K562 (cell line): ENCODE measurements around the gene TFF3. TPM values are rescaled to one million over a fixed set of nuclear protein-coding genes. Genes with fewer than 3 reads are reported as not detected.

Experiments used
- ATAC-seq: fragments of 200-7000 bp; cut with Tn5 transposase; 3 replicates; pipeline ENCODE4 v1.9.1; 2020; ENCODE audit warnings: moderate library complexity
- BruUV-seq: library from RNA; stranded (reverse); fragments of 400-500 nt; replicated peaks from 2 replicates; lab custom pipeline; 2021; lab: Mats Ljungman, UMichigan
- CTCF ChIA-PET: fragments of 300-600 bp; formaldehyde crosslinking; extraction: SDS; loops from one replicate; lab custom pipeline; 2021; ENCODE audit warnings: low intra/inter-chr PET ratio; lab: Yijun Ruan, JAX
- POLR2A ChIA-PET: fragments of 300-600, 350-650 bp; sonication (Branson Sonifier 250); formaldehyde crosslinking; extraction: SDS; loops from one replicate; lab custom pipeline; 2021; ENCODE audit warnings: antibody characterized with exemption, inconsistent platforms; lab: Yijun Ruan, JAX
- DNase-seq, 4 experiments: peaks; one replicate each; pipeline versions ENCODE4 v3.0.0 to v3.0.0-alpha.2; 2011 to 2018; ENCODE audit warnings: low spot score in 3 of 4, mixed read lengths in 3 of 4; ENCODE audit errors: extremely low read depth in 1 of 4
- FAIRE-seq: peaks from 2 replicates; lab custom pipeline; 2011; peaks lifted over from hg19 to GRCh38; lab: Jason Lieb, UNC
- H2AFZ ChIP-seq: 2 replicates; pipeline ENCODE4 v1.6.0; 2011; ENCODE audit warnings: low read depth, low read length, control low read depth, inconsistent platforms
- H3K27ac ChIP-seq: fragments of 200-600 bp; 3 replicates; pipeline ENCODE4 v1.8.0; 2011; ENCODE audit warnings: low read depth, mild to moderate bottlenecking, control low read depth, inconsistent platforms, low read length, moderate library complexity, mixed read lengths; ENCODE audit errors: extremely low read depth
- H3K27me3 ChIP-seq, 2 experiments: fragments of 300-600 bp in 1 of 2; 2 replicates in 1 of 2; 3 replicates in 1 of 2; pipeline versions ENCODE4 v1.6.0 to v1.8.0; 2011; ENCODE audit warnings: inconsistent platforms in 2 of 2, low read length in 2 of 2, mild to moderate bottlenecking in 1 of 2, mixed read lengths in 1 of 2, moderate library complexity in 1 of 2; ENCODE audit not compliant: control insufficient read depth in 2 of 2, insufficient read depth in 2 of 2
- H3K36me3 ChIP-seq: fragments of 300-600 bp; 3 replicates; pipeline ENCODE4 v1.8.0; 2011; ENCODE audit warnings: mild to moderate bottlenecking, low read length, inconsistent platforms; ENCODE audit not compliant: control insufficient read depth, insufficient read depth
- H3K4me1 ChIP-seq, 2 experiments: fragments of 200-600 bp in 1 of 2; replicated peaks in 1 of 2; 2 replicates in 1 of 2; 3 replicates in 1 of 2; pipeline versions ENCODE4 v1.5.1 to v1.8.0; 2011; ENCODE audit warnings: inconsistent platforms in 2 of 2, low read length in 2 of 2, mild to moderate bottlenecking in 1 of 2, mixed read lengths in 1 of 2, moderate library complexity in 1 of 2; ENCODE audit not compliant: control insufficient read depth in 2 of 2, insufficient read depth in 2 of 2
- H3K4me2 ChIP-seq: 2 replicates; pipeline ENCODE4 v1.6.1; 2011; ENCODE audit warnings: low read length, control low read depth, inconsistent platforms, mixed read lengths; ENCODE audit not compliant: insufficient read depth
- H3K4me3 ChIP-seq: fragments of 200-600 bp; sonication (generic), shearing (Covaris generic); 2 replicates; pipeline ENCODE4 v1.5.1; 2016; ENCODE audit warnings: control low read depth, inconsistent platforms
- H3K79me2 ChIP-seq: fragments of 200-600 bp; 3 replicates; pipeline ENCODE4 v1.8.0; 2011; ENCODE audit warnings: low read length, inconsistent platforms; ENCODE audit not compliant: control insufficient read depth, insufficient read depth
- H3K9ac ChIP-seq, 2 experiments: 2 replicates each; pipeline versions ENCODE4 v1.6.0 to v1.6.1; 2011; ENCODE audit warnings: low read depth in 2 of 2, low read length in 2 of 2, control low read depth in 1 of 2, inconsistent platforms in 1 of 2, mild to moderate bottlenecking in 1 of 2, mixed read lengths in 1 of 2; ENCODE audit not compliant: insufficient read depth in 1 of 2
- H3K9me1 ChIP-seq: one replicate; pipeline ENCODE4 v1.6.0; 2011; ENCODE audit warnings: inconsistent platforms, mild to moderate bottlenecking, low read length, moderate library complexity; ENCODE audit not compliant: control insufficient read depth, insufficient read depth
- H3K9me3 ChIP-seq: replicated peaks from 2 replicates; pipeline ENCODE4 v1.5.1; 2011; ENCODE audit warnings: low read depth, low read length, inconsistent platforms; ENCODE audit not compliant: control insufficient read depth, insufficient read depth
- H4K20me1 ChIP-seq: replicated peaks from 2 replicates; pipeline ENCODE4 v1.6.1; 2011; ENCODE audit warnings: low read length, inconsistent platforms, mixed read lengths; ENCODE audit not compliant: control insufficient read depth, insufficient read depth
- BRF2 ChIP-seq: IDR thresholded peaks from 3 replicates; pipeline ENCODE4 v1.6.1; 2011; ENCODE audit warnings: borderline replicate concordance, mild to moderate bottlenecking; ENCODE audit not compliant: insufficient read length, insufficient read depth
- CUX1 ChIP-seq: fragments of 200-800 bp; sonication (Bioruptor generic); IDR thresholded peaks from 2 replicates; pipeline ENCODE4 v1.6.1; 2016; ENCODE audit warnings: missing genetic modification characterization, missing compliant biosample characterization
- E2F5 ChIP-seq: sonication (generic); formaldehyde crosslinking; IDR thresholded peaks from 2 replicates; pipeline ENCODE4 v1.8.0; 2022; ENCODE audit warnings: mild to moderate bottlenecking, missing genetic modification reagents
- FOSL1 ChIP-seq: fragments of 200-800 bp; sonication (Bioruptor generic); conservative IDR thresholded peaks from 2 replicates; pipeline ENCODE4 v1.6.1; 2016; ENCODE audit warnings: missing genetic modification characterization, missing compliant biosample characterization
- HINFP ChIP-seq: fragments of 450-650 bp; conservative IDR thresholded peaks from 2 replicates; pipeline ENCODE4 v1.6.1; 2016; ENCODE audit warnings: missing genetic modification characterization, low read depth, mild to moderate bottlenecking, control low read depth, missing compliant biosample characterization
- PTBP1 ChIP-seq: fragments of 200-400 bp; formaldehyde crosslinking; IDR thresholded peaks from 2 replicates; pipeline ENCODE4 v1.6.1; 2017; ENCODE audit warnings: low read depth, low read length
- RFX5 ChIP-seq: IDR thresholded peaks from 2 replicates; pipeline ENCODE4 v1.6.1; 2011; ENCODE audit warnings: low read depth, mild to moderate bottlenecking, improper control_type of control experiment, low read length
- SAFB2 ChIP-seq: fragments of 200-400 bp; formaldehyde crosslinking; IDR thresholded peaks from 2 replicates; pipeline ENCODE4 v1.6.1; 2018; ENCODE audit warnings: borderline replicate concordance, low read length, low read depth, moderate library complexity; ENCODE audit not compliant: severe bottlenecking
- SMARCB1 ChIP-seq: IDR thresholded peaks from 2 replicates; pipeline ENCODE4 v1.6.1; 2011; ENCODE audit warnings: improper control_type of control experiment, low read depth; ENCODE audit not compliant: insufficient read length
- THRB ChIP-seq: fragments of 450-650 bp; formaldehyde crosslinking; conservative IDR thresholded peaks from 2 replicates; pipeline ENCODE4 v1.4.0; 2022; ENCODE audit warnings: mild to moderate bottlenecking, missing genetic modification characterization
- WGBS: fragments of 100-300 bp; shearing (Covaris generic); methylation state at CpG from one replicate; pipeline ENCODE4 v1.1.6; 2016; ENCODE audit warnings: low coverage, mixed read lengths; ENCODE audit not compliant: insufficient coverage; ENCODE audit errors: missing lambda C conversion rate; 5-methylcytosine and 5-hydroxymethylcytosine counted together
- in situ Hi-C: fragments of 300-500 bp; cut with MboI; formaldehyde crosslinking; loops from 4 replicates; pipeline ENCODE4 v1.15.0; 2018; ENCODE audit warnings: inconsistent platforms, mixed read lengths
- intact Hi-C: fragments of 100-400 bp; cut with micrococcal nuclease; formaldehyde crosslinking; loops from 2 replicates; pipeline ENCODE4 v1.14.2; 2022
- polyA plus RNA-seq, 8 experiments: library from polyadenylated mRNA; depleted of rRNA in 4 of 8; stranded (reverse) in 5 of 8; unstranded in 3 of 8; fragments of >200 nt; fragmentation: Nextera tagmentation in 2 of 8; fragmentation: Illumina TruSeq in 1 of 8; extraction: Ambion mirVana in 2 of 8; extraction: Trizol in 1 of 8; gene quantifications; 2 replicates each; pipeline versions ENCODE4 v1.2.1 to v1.2.3, GENCODE V29; 2011 to 2014; ENCODE audit warnings: inconsistent platforms in 1 of 8, missing spikeins in 1 of 8
- total RNA-seq, 7 experiments: library from RNA; depleted of rRNA in 6 of 7; stranded (reverse); fragments of >200 nt in 6 of 7; fragmentation: Illumina TruSeq in 2 of 7; extraction: Trizol in 2 of 7; gene quantifications; 2 replicates each; pipeline versions ENCODE4 v1.2.1 to v1.2.3, GENCODE V29; 2011 to 2021; ENCODE audit warnings: low replicate concordance in 1 of 7

Gene TFF3
- total and polyA plus RNA-seq, 9 of the 15 experiments (the other 6 are each of a cell fraction or from before 2014, with no cell fraction given), result 0.78 TPM; not detected in 8

GRCh38 chr21:42317341-42317741 lies 2.1 kb upstream of the TFF3 start:
- Histone ChIP-seq H3K9ac (no peak overlapping the region), H3K36me3 (no peaks in the 10 kb centered on the region), H3K4me2 (no peak overlapping the region), H3K4me3 (no peak overlapping the region), H2AFZ (no peak overlapping the region), H3K4me1 (no peaks in the 10 kb centered on the region), H4K20me1 (0 out of 2 replicates have a peak, but pooled peaks cover 12% of the 10 kb centered on the region), H3K9me3 (no peaks in the 10 kb centered on the region), H3K79me2 (no peaks in the 10 kb centered on the region), H3K27me3 (peaks cover 53 to 86% of the 10 kb centered on the region in 2 experiments), H3K27ac (no peak overlapping the region), H3K9me1 (no peaks in the 10 kb centered on the region)
- intact Hi-C loops (no loop called here), in situ Hi-C loops (loop anchor here (10.0 kb wide), 1 partner anchor 127 kb away; no protein-coding TSS in a partner anchor)
- DNase-seq (no peak), FAIRE-seq (no peak), ATAC-seq (no peak)
- BruUV-seq, result no TSS peak
- POLR2A ChIA-PET, result interaction anchor here (0.7 kb wide), 1 partner anchor 60 kb away, joined by 3 read pairs; no protein-coding TSS in a partner anchor
- CTCF ChIA-PET, result no interaction called here
- WGBS, result 2% methylated on average over 8 of the region's 8 CpGs
- no peak for TF ChIP-seq BRF2
- no peak for TF ChIP-seq PTBP1
- TF ChIP-seq FOSL1, result no peak
- TF ChIP-seq SMARCB1, result no peak
- TF ChIP-seq HINFP (tag), result no peak
- TF ChIP-seq CUX1 (CRISPR knock-in tag), result no peak
- no peak for TF ChIP-seq RFX5
- TF ChIP-seq E2F5, result no peak
- no peak for TF ChIP-seq SAFB2
- no peak for TF ChIP-seq THRB (CRISPR knock-in tag)
